T-helper 1 cell treated with Interleukin-12 subunit alpha and Interleukin-12 subunit beta and Interleukin-4 antibody, amounts not matched to agents 30 μg/mL and 1 μg/mL, for 36 hours (primary cell): ENCODE measurements around the gene ARHGAP24.
"Not testable (repeated sequence)": the region's sequence is repeated elsewhere in the genome, so short reads cannot be mapped to it uniquely, and the experiment has no call there.

Source experiments
- H3K27ac Mint-ChIP-seq: one replicate; pipeline ENCODE4 v1.8.0; 2021; ENCODE audit warnings: mild to moderate bottlenecking, mixed read lengths
- H3K27me3 Mint-ChIP-seq: one replicate; pipeline ENCODE4 v1.8.0; 2021; ENCODE audit warnings: low read depth, mixed read lengths
- H3K36me3 Mint-ChIP-seq: one replicate; pipeline ENCODE4 v1.8.0; 2021; ENCODE audit warnings: low read depth, mixed read lengths
- H3K4me1 Mint-ChIP-seq: one replicate; pipeline ENCODE4 v1.8.0; 2021; ENCODE audit warnings: low read depth, mixed read lengths
- H3K4me3 Mint-ChIP-seq: one replicate; pipeline ENCODE4 v1.8.0; 2021; ENCODE audit warnings: mild to moderate bottlenecking, moderate library complexity, mixed read lengths
- H3K9me3 Mint-ChIP-seq: one replicate; pipeline ENCODE4 v1.8.0; 2021; ENCODE audit warnings: mixed read lengths

Gene ARHGAP24

DNA sequence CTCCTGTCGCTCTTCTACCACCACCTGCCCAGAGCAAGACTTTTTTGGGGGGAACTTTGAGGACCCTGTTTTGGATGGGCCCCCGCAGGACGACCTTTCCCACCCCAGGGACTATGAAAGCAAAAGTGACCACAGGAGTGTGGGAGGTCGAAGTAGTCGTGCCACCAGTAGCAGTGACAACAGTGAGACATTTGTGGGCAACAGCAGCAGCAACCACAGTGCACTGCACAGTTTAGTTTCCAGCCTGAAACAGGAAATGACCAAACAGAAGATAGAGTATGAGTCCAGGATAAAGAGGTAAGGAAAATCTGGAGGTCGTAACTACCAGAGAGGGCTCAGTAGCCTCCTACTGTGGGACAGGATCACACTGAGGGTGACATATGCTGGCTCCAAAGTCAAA, 520.4 kb downstream of the ARHGAP24 start:
- Mint-ChIP-seq H3K4me3 (no peak overlapping the region), H3K9me3 (no peaks in the 10 kb centered on the region), H3K4me1 (no peaks in the 10 kb centered on the region), H3K27me3 (no peaks in the 10 kb centered on the region), H3K27ac (no peak overlapping the region), H3K36me3 (no peaks in the 10 kb centered on the region)

GRCh38 chr4:86001591-86001990, 526.6 kb downstream of the ARHGAP24 start:
- Mint-ChIP-seq H3K9me3 (no peaks in the 10 kb centered on the region), H3K36me3 (no peaks in the 10 kb centered on the region), H3K27ac (no peak overlapping the region), H3K4me3 (no peak overlapping the region), H3K4me1 (no peaks in the 10 kb centered on the region), H3K27me3 (no peaks in the 10 kb centered on the region)

GRCh38 chr4:86004030-86004429, 529.1 kb downstream of the ARHGAP24 start:
- Mint-ChIP-seq H3K4me1 (no peaks in the 10 kb centered on the region), H3K27me3 (no peaks in the 10 kb centered on the region), H3K4me3 (no peak overlapping the region), H3K27ac (no peak overlapping the region), H3K36me3 (no peaks in the 10 kb centered on the region), H3K9me3 (no peaks in the 10 kb centered on the region)

- Mint-ChIP-seq H3K27ac (no peak overlapping the region), H3K36me3 (no peaks in the 10 kb centered on the region), H3K4me3 (no peak overlapping the region), H3K9me3 (no peaks in the 10 kb centered on the region), H3K27me3 (no peaks in the 10 kb centered on the region), H3K4me1 (no peaks in the 10 kb centered on the region)
These were observed 531.1 kb downstream of the ARHGAP24 start for GRCh38 chr4:86006057-86006456.

GRCh38 chr4:86007042-86007441, 532.1 kb downstream of the ARHGAP24 start:
- H3K36me3 Mint-ChIP-seq = no peaks in the 10 kb centered on the region
- H3K4me1 Mint-ChIP-seq = no peaks in the 10 kb centered on the region
- H3K9me3 Mint-ChIP-seq = no peaks in the 10 kb centered on the region
- no peak overlapping the region for H3K27ac Mint-ChIP-seq
- no peaks in the 10 kb centered on the region for H3K27me3 Mint-ChIP-seq
- H3K4me3 Mint-ChIP-seq = no peak overlapping the region

GRCh38 chr4:86011117-86011516, 536.2 kb downstream of the ARHGAP24 start:
- Mint-ChIP-seq H3K27me3 (no peaks in the 10 kb centered on the region), H3K4me1 (no peaks in the 10 kb centered on the region), H3K36me3 (no peaks in the 10 kb centered on the region), H3K27ac (no peak overlapping the region), H3K9me3 (no peaks in the 10 kb centered on the region), H3K4me3 (no peak overlapping the region)

DNA sequence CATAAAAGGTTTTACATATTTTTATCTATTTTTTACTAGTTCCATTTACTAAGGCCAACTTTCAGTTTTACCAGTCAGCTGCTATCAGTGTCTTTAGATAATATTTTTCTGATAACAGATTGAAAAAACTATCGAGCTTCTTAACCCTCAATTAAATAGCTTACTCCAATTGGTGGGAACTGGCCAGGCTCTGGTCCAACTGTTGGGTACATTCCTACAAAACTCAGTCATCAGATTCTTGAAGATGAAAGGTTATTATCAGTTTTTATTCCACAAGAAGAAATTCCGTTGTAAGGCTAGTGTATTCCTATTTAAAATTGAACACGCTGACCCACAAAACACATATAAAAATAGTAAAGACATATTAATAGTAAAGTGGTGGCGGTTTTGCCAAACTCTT, 538.7 kb downstream of the ARHGAP24 start:
- H3K27me3 Mint-ChIP-seq = no peaks in the 10 kb centered on the region
- no peaks in the 10 kb centered on the region for H3K9me3 Mint-ChIP-seq
- H3K4me3 Mint-ChIP-seq = no peak overlapping the region
- no peaks in the 10 kb centered on the region for H3K4me1 Mint-ChIP-seq
- no peaks in the 10 kb centered on the region for H3K36me3 Mint-ChIP-seq
- H3K27ac Mint-ChIP-seq = no peak overlapping the region

GRCh38 chr4:86014599-86014998, 539.6 kb downstream of the ARHGAP24 start:
- H3K4me1 Mint-ChIP-seq = no peaks in the 10 kb centered on the region
- H3K9me3 Mint-ChIP-seq = no peaks in the 10 kb centered on the region
- no peaks in the 10 kb centered on the region for H3K36me3 Mint-ChIP-seq
- H3K27ac Mint-ChIP-seq = no peak overlapping the region
- no peaks in the 10 kb centered on the region for H3K27me3 Mint-ChIP-seq
- H3K4me3 Mint-ChIP-seq = no peak overlapping the region

- no peaks in the 10 kb centered on the region for H3K36me3 Mint-ChIP-seq
- no peaks in the 10 kb centered on the region for H3K9me3 Mint-ChIP-seq
- no peaks in the 10 kb centered on the region for H3K4me1 Mint-ChIP-seq
- H3K4me3 Mint-ChIP-seq = no peak overlapping the region
- no peak overlapping the region for H3K27ac Mint-ChIP-seq
- no peaks in the 10 kb centered on the region for H3K27me3 Mint-ChIP-seq
These were observed 540.7 kb downstream of the ARHGAP24 start for GRCh38 chr4:86015412-86016350.

DNA sequence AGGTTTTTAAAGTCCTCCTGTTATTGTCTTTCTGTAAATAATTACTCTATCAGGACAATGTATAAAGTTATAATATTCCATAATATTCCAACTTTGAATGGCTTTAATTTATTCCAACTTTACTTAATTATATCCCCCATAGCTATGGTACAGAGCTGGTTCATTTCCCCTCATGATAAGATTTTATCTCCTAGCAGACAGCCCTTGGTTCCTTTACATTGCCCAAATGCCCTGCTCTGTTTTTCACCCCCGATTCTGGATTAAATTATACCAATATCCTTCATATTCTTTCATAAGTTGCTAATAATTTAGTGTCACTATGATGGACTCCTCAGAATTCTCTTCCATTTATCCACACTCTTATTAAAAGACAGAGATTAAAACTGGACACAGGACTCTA, 544.4 kb downstream of the ARHGAP24 start:
- no peak overlapping the region for H3K27ac Mint-ChIP-seq
- no peaks in the 10 kb centered on the region for H3K4me1 Mint-ChIP-seq
- no peaks in the 10 kb centered on the region for H3K27me3 Mint-ChIP-seq
- H3K9me3 Mint-ChIP-seq = no peaks in the 10 kb centered on the region
- no peaks in the 10 kb centered on the region for H3K36me3 Mint-ChIP-seq
- no peak overlapping the region for H3K4me3 Mint-ChIP-seq

GRCh38 chr4:86019906-86020305, 545.0 kb downstream of the ARHGAP24 start:
- H3K4me3 Mint-ChIP-seq = no peak overlapping the region
- H3K27me3 Mint-ChIP-seq = no peaks in the 10 kb centered on the region
- no peaks in the 10 kb centered on the region for H3K9me3 Mint-ChIP-seq
- H3K36me3 Mint-ChIP-seq = no peaks in the 10 kb centered on the region
- no peaks in the 10 kb centered on the region for H3K4me1 Mint-ChIP-seq
- no peak overlapping the region for H3K27ac Mint-ChIP-seq

GRCh38 chr4:86021671-86022070, 546.7 kb downstream of the ARHGAP24 start:
- H3K4me3 Mint-ChIP-seq, H3K27ac Mint-ChIP-seq, H3K4me1 Mint-ChIP-seq, H3K36me3 Mint-ChIP-seq, H3K27me3 Mint-ChIP-seq, H3K9me3 Mint-ChIP-seq: not testable (repeated sequence)

DNA sequence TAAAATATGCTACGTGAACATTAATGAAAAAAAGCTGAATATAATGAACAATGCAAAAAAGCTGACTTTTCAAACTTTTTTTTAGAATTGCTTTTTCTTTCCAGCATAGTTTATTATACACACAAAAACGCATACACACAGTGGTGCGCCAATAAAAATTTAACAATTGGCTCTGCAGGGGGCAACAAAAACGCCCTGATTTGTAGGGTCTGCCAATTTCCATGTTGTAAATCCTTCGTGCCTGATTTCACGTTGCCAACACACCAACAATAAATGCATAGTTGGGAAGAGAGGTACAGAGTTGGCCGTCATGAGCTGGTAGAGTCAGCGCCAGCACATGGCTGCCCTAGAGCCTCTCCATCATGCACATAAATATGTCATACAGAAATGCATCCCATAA, 551.8 kb downstream of the ARHGAP24 start:
- Mint-ChIP-seq H3K36me3 (no peaks in the 10 kb centered on the region), H3K27ac (no peak overlapping the region), H3K4me3 (no peak overlapping the region), H3K9me3 (no peaks in the 10 kb centered on the region), H3K4me1 (no peaks in the 10 kb centered on the region), H3K27me3 (no peaks in the 10 kb centered on the region)

- Mint-ChIP-seq H3K36me3 (no peaks in the 10 kb centered on the region), H3K4me1 (no peaks in the 10 kb centered on the region), H3K27ac (no peak overlapping the region), H3K27me3 (no peaks in the 10 kb centered on the region), H3K4me3 (no peak overlapping the region), H3K9me3 (no peaks in the 10 kb centered on the region)
These were observed 557.0 kb downstream of the ARHGAP24 start for GRCh38 chr4:86031927-86032326.

GRCh38 chr4:86032476-86033022, 557.6 kb downstream of the ARHGAP24 start:
- Mint-ChIP-seq H3K4me1 (no peaks in the 10 kb centered on the region), H3K9me3 (no peaks in the 10 kb centered on the region), H3K27ac (no peak overlapping the region), H3K36me3 (no peaks in the 10 kb centered on the region), H3K27me3 (no peaks in the 10 kb centered on the region), H3K4me3 (no peak overlapping the region)
